HL-60 (cell line): ENCODE data around the gene PRELID2.

Source experiments
- POLR2AphosphoS5 ChIP-seq: IDR thresholded peaks from 2 replicates; pipeline ENCODE4 v1.6.1; 2012; ENCODE audit warnings: low read depth
- TF ChIP-seq, protein P1 (sequence below): IDR thresholded peaks from one replicate; pipeline ENCODE4 v1.5.1; 2011; ENCODE audit warnings: low read length, control low read depth, inconsistent platforms; ENCODE audit not compliant: insufficient read depth
- TF ChIP-seq, protein P2 (sequence below): IDR thresholded peaks from 2 replicates; pipeline ENCODE4 v1.6.1; 2012; ENCODE audit warnings: low read depth; ENCODE audit not compliant: insufficient replicate concordance

DNA sequence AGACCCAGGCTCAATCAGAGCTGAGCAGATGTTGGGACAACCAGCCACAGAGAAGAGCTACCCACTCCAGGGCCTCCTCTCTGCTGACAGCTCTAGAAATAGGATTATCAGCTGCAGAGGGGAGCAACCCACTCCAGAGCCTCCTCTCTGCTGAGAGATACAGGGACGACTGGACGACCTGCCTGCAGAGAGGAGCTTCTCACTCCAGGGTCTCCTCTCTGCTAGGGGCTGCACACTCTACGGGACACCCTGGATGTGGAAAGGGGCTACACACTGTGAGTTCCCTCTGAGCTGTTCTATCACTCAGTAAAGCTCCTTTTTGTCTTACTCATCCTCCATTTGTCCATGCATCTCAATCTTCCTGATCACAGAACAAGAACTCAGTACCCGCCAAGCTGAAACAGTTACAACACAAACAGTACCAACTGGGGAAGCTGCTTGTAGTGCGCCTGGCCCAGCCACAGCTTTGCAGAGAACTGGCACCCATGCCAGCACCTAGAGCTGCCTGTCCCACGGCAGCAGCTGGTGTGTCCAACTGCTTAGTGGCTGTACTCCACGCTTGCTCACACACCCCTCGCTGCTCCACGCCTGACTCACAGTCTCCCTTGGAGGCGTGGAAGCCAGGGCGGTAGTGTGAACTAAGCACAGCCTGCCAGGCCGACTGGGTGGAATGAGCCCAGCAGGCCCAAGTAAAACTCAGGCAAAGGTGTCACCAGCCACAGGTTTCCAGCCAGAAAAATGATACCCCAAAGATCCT, 56.8 kb downstream of the PRELID2 start:
- TF ChIP-seq, protein P1, sequence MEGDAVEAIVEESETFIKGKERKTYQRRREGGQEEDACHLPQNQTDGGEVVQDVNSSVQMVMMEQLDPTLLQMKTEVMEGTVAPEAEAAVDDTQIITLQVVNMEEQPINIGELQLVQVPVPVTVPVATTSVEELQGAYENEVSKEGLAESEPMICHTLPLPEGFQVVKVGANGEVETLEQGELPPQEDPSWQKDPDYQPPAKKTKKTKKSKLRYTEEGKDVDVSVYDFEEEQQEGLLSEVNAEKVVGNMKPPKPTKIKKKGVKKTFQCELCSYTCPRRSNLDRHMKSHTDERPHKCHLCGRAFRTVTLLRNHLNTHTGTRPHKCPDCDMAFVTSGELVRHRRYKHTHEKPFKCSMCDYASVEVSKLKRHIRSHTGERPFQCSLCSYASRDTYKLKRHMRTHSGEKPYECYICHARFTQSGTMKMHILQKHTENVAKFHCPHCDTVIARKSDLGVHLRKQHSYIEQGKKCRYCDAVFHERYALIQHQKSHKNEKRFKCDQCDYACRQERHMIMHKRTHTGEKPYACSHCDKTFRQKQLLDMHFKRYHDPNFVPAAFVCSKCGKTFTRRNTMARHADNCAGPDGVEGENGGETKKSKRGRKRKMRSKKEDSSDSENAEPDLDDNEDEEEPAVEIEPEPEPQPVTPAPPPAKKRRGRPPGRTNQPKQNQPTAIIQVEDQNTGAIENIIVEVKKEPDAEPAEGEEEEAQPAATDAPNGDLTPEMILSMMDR, result no peak
- TF ChIP-seq, protein P2, sequence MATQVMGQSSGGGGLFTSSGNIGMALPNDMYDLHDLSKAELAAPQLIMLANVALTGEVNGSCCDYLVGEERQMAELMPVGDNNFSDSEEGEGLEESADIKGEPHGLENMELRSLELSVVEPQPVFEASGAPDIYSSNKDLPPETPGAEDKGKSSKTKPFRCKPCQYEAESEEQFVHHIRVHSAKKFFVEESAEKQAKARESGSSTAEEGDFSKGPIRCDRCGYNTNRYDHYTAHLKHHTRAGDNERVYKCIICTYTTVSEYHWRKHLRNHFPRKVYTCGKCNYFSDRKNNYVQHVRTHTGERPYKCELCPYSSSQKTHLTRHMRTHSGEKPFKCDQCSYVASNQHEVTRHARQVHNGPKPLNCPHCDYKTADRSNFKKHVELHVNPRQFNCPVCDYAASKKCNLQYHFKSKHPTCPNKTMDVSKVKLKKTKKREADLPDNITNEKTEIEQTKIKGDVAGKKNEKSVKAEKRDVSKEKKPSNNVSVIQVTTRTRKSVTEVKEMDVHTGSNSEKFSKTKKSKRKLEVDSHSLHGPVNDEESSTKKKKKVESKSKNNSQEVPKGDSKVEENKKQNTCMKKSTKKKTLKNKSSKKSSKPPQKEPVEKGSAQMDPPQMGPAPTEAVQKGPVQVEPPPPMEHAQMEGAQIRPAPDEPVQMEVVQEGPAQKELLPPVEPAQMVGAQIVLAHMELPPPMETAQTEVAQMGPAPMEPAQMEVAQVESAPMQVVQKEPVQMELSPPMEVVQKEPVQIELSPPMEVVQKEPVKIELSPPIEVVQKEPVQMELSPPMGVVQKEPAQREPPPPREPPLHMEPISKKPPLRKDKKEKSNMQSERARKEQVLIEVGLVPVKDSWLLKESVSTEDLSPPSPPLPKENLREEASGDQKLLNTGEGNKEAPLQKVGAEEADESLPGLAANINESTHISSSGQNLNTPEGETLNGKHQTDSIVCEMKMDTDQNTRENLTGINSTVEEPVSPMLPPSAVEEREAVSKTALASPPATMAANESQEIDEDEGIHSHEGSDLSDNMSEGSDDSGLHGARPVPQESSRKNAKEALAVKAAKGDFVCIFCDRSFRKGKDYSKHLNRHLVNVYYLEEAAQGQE, result no peak
- no peak for TF ChIP-seq POLR2AphosphoS5
